ENCODE data around the gene RBSN.
A peak's percentile ranks its signal among the peaks of the same experiment; 100 is the strongest.

The RBSN gene

DNA sequence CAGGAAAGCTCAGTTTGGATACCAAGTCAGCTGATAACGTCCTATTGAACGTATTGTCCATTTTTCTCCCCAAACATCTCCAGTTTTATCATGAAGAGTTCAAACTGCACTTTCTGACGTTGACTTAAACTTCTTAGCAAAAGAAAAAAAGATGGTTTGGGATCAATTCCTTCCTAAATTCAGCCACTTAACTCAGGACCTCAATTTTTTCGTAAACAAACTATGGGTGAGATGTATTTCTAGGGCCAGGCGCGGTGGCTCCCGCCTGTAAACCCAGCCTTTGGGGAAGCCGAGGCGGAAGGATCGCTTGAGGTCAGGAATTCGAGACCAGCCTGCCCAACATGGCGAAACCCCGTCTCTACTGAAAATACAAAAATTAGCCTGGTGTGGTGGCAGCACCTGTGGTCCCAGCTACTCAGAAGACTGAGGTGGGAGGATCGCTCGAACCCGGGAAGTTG, 33.4 kb downstream of the RBSN start:
- Mint-ChIP-seq H3K27ac (ENCODE audit: low read depth) (peak overlapping the region; percentile 89), H3K4me3 (peak overlapping the region; percentile 94), H3K9me3 (no peaks in the 10 kb centered on the region), H3K27me3 (no peaks in the 10 kb centered on the region), H3K4me1 (peaks cover 27% of the 10 kb centered on the region), H3K36me3 (ENCODE audit: insufficient read depth) (peaks cover 9% of the 10 kb centered on the region)
- ATAC-seq (replicated peaks; ENCODE audit: extremely low read depth, poor library complexity, severe bottlenecking) (no peak), DNase-seq (ENCODE audit: low spot score in 2 of 2) (no peak)

DNA sequence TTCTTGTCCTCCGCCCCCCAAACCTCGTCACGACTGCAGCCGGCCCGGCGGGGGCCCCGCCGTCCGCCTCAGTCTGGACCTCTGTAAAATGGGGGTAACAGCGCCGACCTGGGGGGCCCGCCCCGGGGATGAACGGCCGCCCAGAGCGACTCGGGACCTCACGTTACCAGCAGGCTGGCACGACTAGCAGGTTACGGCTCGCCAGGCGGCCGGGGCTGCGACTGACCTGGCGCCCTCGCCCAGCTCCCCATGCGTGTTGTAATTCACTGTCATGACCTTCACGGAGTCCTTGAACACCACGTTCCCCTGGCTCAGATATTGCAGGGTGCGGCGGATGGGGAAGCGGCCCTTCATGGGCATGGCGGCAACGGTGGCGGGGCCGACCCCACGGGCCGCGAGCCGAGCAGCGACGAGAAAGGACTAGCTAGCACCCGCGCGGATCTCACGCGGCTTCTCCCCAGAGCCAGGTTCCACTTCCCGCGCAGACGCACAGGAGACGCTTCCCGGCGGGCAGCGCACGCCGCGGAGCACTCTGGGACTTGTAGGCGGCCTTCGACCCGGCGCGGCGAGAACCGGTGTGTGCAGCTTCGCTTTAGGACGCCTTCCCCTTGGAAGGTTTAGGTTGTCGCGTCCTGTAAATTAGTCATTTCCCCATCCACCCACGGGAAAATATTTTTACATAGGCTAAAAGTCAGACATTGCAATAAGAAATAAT, 34.0 kb downstream of the RBSN start, which contains the start of gene MRPS25:
MRPS25 (minus strand) TSS at position 481 of the 715 bp plus-strand sequence; CDS start at position 360, 121 bp downstream.
- DNase-seq (ENCODE audit: low spot score in 2 of 2) (peak; percentile 75 to 80), ATAC-seq (replicated peaks; ENCODE audit: extremely low read depth, poor library complexity, severe bottlenecking) (peak; percentile 99)
- H3K9me3 Mint-ChIP-seq: no peaks in the 10 kb centered on the region
- H3K27me3 Mint-ChIP-seq: no peaks in the 10 kb centered on the region
- peaks cover 9% of the 10 kb centered on the region for H3K36me3 Mint-ChIP-seq (ENCODE audit: insufficient read depth)
- peak within 1 kb of the TSS; percentile 89 for H3K27ac Mint-ChIP-seq (ENCODE audit: low read depth)
- H3K4me3 Mint-ChIP-seq: peak within 1 kb of the TSS; percentile 94
- peaks cover 27% of the 10 kb centered on the region for H3K4me1 Mint-ChIP-seq

- H3K27ac Mint-ChIP-seq (ENCODE audit: low read depth): peak overlapping the region; percentile 89
- peak overlapping the region; percentile 94 for H3K4me3 Mint-ChIP-seq
- peaks cover 27% of the 10 kb centered on the region for H3K4me1 Mint-ChIP-seq
- no peaks in the 10 kb centered on the region for H3K27me3 Mint-ChIP-seq
- no peaks in the 10 kb centered on the region for H3K9me3 Mint-ChIP-seq
- DNase-seq (ENCODE audit: low spot score in 2 of 2) (no peak), ATAC-seq (replicated peaks; ENCODE audit: extremely low read depth, poor library complexity, severe bottlenecking) (peak; percentile 41)
- H3K36me3 Mint-ChIP-seq (ENCODE audit: insufficient read depth): peaks cover 9% of the 10 kb centered on the region
These were observed 34.6 kb downstream of the RBSN start for GRCh38 chr3:15064299-15064834.

- peak overlapping the region; percentile 94 for H3K4me3 Mint-ChIP-seq
- peak overlapping the region; percentile 89 for H3K27ac Mint-ChIP-seq (ENCODE audit: low read depth)
- ATAC-seq (replicated peaks; ENCODE audit: extremely low read depth, poor library complexity, severe bottlenecking) (no peak), DNase-seq (ENCODE audit: low spot score in 2 of 2) (no peak)
- no peaks in the 10 kb centered on the region for H3K9me3 Mint-ChIP-seq
- H3K4me1 Mint-ChIP-seq: peaks cover 27% of the 10 kb centered on the region
- peaks cover 8% of the 10 kb centered on the region for H3K36me3 Mint-ChIP-seq (ENCODE audit: insufficient read depth)
- no peaks in the 10 kb centered on the region for H3K27me3 Mint-ChIP-seq
These were observed 35.2 kb downstream of the RBSN start for GRCh38 chr3:15063656-15064286.

DNA sequence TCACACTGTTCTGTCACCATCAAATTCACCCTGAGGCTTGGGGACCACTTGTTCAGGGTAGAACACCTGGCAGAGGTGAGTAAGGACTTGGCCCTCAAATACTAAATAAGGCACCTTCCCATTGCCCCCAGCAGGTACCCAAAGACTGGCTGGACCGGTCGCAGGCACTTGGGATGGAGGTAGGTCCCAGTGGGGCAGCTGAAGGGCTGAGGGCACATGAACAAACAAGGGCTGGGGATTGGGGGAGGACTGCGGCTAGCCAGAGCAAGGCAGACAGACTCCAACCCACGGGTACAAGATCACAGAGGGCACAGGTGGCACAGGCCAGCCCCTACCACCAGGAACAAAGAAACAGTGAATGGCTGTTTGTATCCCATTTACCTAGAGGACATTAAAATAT, 35.7 kb downstream of the RBSN start:
- no peak overlapping the region for H3K27ac Mint-ChIP-seq (ENCODE audit: low read depth)
- no peak for ATAC-seq (replicated peaks; ENCODE audit: extremely low read depth, poor library complexity, severe bottlenecking)
- peak overlapping the region; percentile 94 for H3K4me3 Mint-ChIP-seq
- no peak for DNase-seq (ENCODE audit: low spot score in 2 of 2)
- H3K4me1 Mint-ChIP-seq: peaks cover 27% of the 10 kb centered on the region
- H3K27me3 Mint-ChIP-seq: no peaks in the 10 kb centered on the region
- H3K9me3 Mint-ChIP-seq: no peaks in the 10 kb centered on the region
- H3K36me3 Mint-ChIP-seq (ENCODE audit: insufficient read depth): peaks cover 12% of the 10 kb centered on the region

DNA sequence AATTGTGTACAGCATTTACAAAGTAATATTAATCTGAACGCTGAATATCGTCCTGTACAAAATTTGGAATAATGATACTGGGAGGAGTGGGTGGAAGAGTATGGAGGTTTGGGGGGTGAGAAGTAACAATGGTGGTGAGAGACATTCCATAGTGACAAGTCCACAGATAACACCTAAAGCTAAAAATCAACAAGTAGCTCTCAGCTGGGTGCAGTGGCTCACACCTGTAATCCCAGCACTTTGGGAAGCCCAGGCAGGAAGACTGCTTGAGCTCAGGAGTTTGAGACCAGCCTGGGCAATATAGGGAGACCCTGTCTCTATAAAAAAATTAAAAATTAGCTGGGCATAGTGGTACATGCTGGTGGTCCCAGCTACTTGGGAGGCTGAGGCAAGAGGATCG, 38.9 kb downstream of the RBSN start:
- DNase-seq (ENCODE audit: low spot score in 2 of 2) (no peak), ATAC-seq (replicated peaks; ENCODE audit: extremely low read depth, poor library complexity, severe bottlenecking) (no peak)
- Mint-ChIP-seq H3K4me3 (no peak overlapping the region), H3K4me1 (peaks cover 33% of the 10 kb centered on the region), H3K36me3 (ENCODE audit: insufficient read depth) (peaks cover 10% of the 10 kb centered on the region), H3K9me3 (no peaks in the 10 kb centered on the region), H3K27me3 (no peaks in the 10 kb centered on the region), H3K27ac (ENCODE audit: low read depth) (no peak overlapping the region)

- Mint-ChIP-seq H3K27ac (ENCODE audit: low read depth) (no peak overlapping the region), H3K36me3 (ENCODE audit: insufficient read depth) (peaks cover 8% of the 10 kb centered on the region)
These were observed 42.1 kb downstream of the RBSN start for GRCh38 chr3:15056676-15057404.

DNA sequence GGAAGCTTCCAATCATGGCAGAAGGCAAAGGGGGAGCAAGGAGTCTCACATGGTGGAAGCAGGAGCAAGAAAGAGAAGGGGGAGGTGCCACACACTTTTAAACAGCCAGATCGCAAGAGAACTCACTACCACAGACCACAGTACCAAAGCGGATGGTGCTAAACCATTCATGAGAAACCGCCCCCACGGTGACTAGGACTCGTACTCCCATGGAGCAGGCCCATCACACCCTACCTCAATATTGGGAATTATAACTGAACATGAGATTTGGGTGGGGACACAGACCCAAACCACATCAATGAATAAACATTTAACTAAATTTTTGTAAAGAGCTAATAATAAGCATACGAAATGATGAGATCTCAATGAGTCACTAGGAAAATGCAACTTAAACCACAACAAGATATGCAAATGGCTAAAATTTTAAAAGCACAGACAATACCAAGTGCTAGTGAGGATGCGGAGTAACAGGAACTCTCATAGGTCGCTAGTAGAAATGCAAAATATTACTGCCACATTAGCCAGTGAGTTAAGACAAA, 43.9 kb downstream of the RBSN start:
- Mint-ChIP-seq H3K4me1 (peaks cover 31% of the 10 kb centered on the region), H3K4me3 (peak overlapping the region; percentile 37)

More at GRCh38 chr3:15056676-15057404, 42.1 kb downstream of the RBSN start:
- ATAC-seq (replicated peaks; ENCODE audit: extremely low read depth, poor library complexity, severe bottlenecking) (no peak), DNase-seq (ENCODE audit: low spot score in 2 of 2) (no peak)
- no peaks in the 10 kb centered on the region for H3K9me3 Mint-ChIP-seq
- H3K4me1 Mint-ChIP-seq: peaks cover 28% of the 10 kb centered on the region
- no peak overlapping the region for H3K4me3 Mint-ChIP-seq
- no peaks in the 10 kb centered on the region for H3K27me3 Mint-ChIP-seq

GRCh38 chr3:15053541-15053940, 45.4 kb downstream of the RBSN start:
- H3K36me3 Mint-ChIP-seq (ENCODE audit: insufficient read depth): peaks cover 11% of the 10 kb centered on the region
- no peak overlapping the region for H3K27ac Mint-ChIP-seq (ENCODE audit: low read depth)
- H3K27me3 Mint-ChIP-seq: no peaks in the 10 kb centered on the region
- no peak for DNase-seq (ENCODE audit: low spot score in 2 of 2)
- H3K4me3 Mint-ChIP-seq: no peak overlapping the region
- no peak for ATAC-seq (replicated peaks; ENCODE audit: extremely low read depth, poor library complexity, severe bottlenecking)
- H3K4me1 Mint-ChIP-seq: peaks cover 31% of the 10 kb centered on the region
- H3K9me3 Mint-ChIP-seq: no peaks in the 10 kb centered on the region

More for the DNA sequence above, 43.9 kb downstream of the RBSN start:
- DNase-seq (ENCODE audit: low spot score in 2 of 2) (peak in 1 of 2 donors; percentile 46), ATAC-seq (replicated peaks; ENCODE audit: extremely low read depth, poor library complexity, severe bottlenecking) (peak; percentile 91)
- Mint-ChIP-seq H3K27me3 (no peaks in the 10 kb centered on the region), H3K9me3 (no peaks in the 10 kb centered on the region), H3K27ac (ENCODE audit: low read depth) (peak overlapping the region; percentile 61), H3K36me3 (ENCODE audit: insufficient read depth) (peaks cover 9% of the 10 kb centered on the region)

DNA sequence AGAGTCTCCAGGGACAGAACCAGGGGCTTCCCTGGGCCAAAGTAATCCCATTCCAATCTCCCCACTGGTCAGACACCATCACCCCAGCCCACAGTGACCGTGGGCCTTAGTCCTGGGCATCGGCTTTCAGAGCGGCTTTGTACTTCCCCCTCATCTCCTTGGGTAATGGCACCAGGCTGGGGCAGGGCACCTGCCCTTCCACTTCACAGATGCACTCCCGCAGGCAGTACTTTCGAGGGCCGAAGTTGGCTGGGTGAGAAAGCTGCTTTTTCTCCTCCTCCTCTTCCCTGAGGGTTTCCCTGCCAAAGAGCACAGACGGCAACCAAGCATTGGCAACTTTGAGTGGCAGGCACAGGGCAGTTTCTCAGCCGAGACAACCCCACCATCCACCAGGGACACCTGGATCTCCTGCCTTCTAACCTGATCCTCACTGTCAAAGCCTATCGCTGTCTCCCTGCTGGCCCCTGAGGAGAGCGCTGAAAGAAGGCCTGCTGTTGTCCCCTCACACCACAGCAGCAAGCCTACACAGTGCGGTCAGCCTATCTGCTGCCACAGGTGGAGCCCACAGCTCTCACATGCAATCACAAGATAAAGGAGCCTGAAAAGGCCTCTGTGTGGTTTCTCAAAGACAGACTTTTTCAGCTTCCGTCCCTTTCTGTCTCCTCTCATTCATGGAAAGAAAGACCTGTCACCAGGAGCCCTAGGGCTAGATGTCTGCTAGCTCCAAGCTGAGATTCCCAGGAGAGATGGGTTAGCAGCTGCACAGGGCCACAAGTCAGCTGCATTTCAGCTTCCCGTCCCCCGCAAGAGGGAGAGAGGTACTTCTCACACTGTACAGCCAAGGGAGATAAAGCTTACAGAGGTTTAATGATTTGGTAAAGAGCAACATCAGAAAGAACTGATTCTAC, 46.4 kb downstream of the RBSN start:
- Mint-ChIP-seq H3K4me1 (peaks cover 31% of the 10 kb centered on the region), H3K27me3 (no peaks in the 10 kb centered on the region), H3K36me3 (ENCODE audit: insufficient read depth) (peaks cover 11% of the 10 kb centered on the region), H3K27ac (ENCODE audit: low read depth) (no peak overlapping the region), H3K4me3 (no peak overlapping the region), H3K9me3 (no peaks in the 10 kb centered on the region)
- ATAC-seq (replicated peaks; ENCODE audit: extremely low read depth, poor library complexity, severe bottlenecking) (no peak), DNase-seq (ENCODE audit: low spot score in 2 of 2) (no peak)

DNA sequence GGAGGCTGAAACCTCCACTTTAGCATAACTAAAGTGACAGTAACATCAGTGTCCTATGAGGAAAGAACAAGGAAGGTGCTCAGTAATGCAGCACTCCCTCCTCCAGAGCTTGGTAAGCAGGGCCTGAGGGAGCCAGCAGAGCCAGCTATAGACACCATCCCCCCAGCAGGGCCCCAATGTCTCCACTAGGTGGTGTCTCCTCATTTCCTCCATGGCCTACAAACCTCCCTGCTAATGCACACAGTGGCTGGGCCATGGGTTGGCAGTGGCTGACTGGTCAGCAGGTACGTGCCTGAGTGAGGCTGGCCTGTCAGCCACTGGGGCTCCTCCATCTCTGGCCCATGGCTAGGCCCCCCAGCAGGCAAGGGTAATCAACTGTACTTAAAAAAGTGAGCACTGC, 47.4 kb downstream of the RBSN start:
- H3K4me3 Mint-ChIP-seq: no peak overlapping the region
- no peaks in the 10 kb centered on the region for H3K27me3 Mint-ChIP-seq
- H3K4me1 Mint-ChIP-seq: peaks cover 25% of the 10 kb centered on the region
- DNase-seq (ENCODE audit: low spot score in 2 of 2): peak in 1 of 2 donors; percentile 22
- H3K27ac Mint-ChIP-seq (ENCODE audit: low read depth): no peak overlapping the region
- no peaks in the 10 kb centered on the region for H3K9me3 Mint-ChIP-seq
- H3K36me3 Mint-ChIP-seq (ENCODE audit: insufficient read depth): peaks cover 17% of the 10 kb centered on the region
- ATAC-seq (replicated peaks; ENCODE audit: extremely low read depth, poor library complexity, severe bottlenecking): peak; percentile 52

Measured in central memory CD8-positive, alpha-beta T cell (primary cell).